HEK293 (cell line): ENCODE results near the gene ALG1.
A peak's percentile ranks its signal among the peaks of the same experiment; 100 is the strongest.

ENCODE experiments used
- GFI1B ChIP-seq: fragments of 450-650 bp; formaldehyde crosslinking; IDR thresholded peaks from 2 replicates; pipeline ENCODE4 v1.5.1; 2016; ENCODE audit warnings: missing biosample characterization, missing genetic modification characterization
- PBX3 ChIP-seq: sonication (generic); formaldehyde crosslinking; IDR thresholded peaks from 2 replicates; pipeline ENCODE4 v1.8.1; 2022; ENCODE audit warnings: mild to moderate bottlenecking, moderate library complexity, missing genetic modification reagents
- TCF7L2 ChIP-seq: IDR thresholded peaks from 2 replicates; pipeline ENCODE4 v1.6.1; 2011; ENCODE audit warnings: low read depth, mild to moderate bottlenecking, inconsistent platforms, low read length, moderate library complexity, borderline replicate concordance
- ZBTB49 ChIP-seq: fragments of 450-650 bp; formaldehyde crosslinking; IDR thresholded peaks from 2 replicates; pipeline ENCODE4 v1.5.1; 2016; ENCODE audit warnings: missing biosample characterization, missing genetic modification characterization, low read depth
- ZNF169 ChIP-seq: fragments of 450-650 bp; formaldehyde crosslinking; IDR thresholded peaks from 2 replicates; pipeline ENCODE4 v1.5.1; 2016; ENCODE audit warnings: missing biosample characterization, missing genetic modification characterization
- ZNF23 ChIP-seq: fragments of 450-650 bp; formaldehyde crosslinking; IDR thresholded peaks from 2 replicates; pipeline ENCODE4 v1.5.1; 2016; ENCODE audit warnings: missing biosample characterization, missing genetic modification characterization, borderline replicate concordance
- ZNF324 ChIP-seq: fragments of 450-650 bp; formaldehyde crosslinking; IDR thresholded peaks from 2 replicates; pipeline ENCODE4 v1.5.1; 2016; ENCODE audit warnings: missing biosample characterization, missing genetic modification characterization
- ZNF514 ChIP-seq: fragments of 450-650 bp; formaldehyde crosslinking; IDR thresholded peaks from 2 replicates; pipeline ENCODE4 v1.5.1; 2016; ENCODE audit warnings: missing biosample characterization, missing genetic modification characterization
- ZNF571 ChIP-seq: fragments of 450-650 bp; formaldehyde crosslinking; IDR thresholded peaks from 2 replicates; pipeline ENCODE4 v1.5.0; 2017; ENCODE audit warnings: missing biosample characterization, missing genetic modification characterization
- ZNF624 ChIP-seq: fragments of 450-650 bp; formaldehyde crosslinking; IDR thresholded peaks from 2 replicates; pipeline ENCODE4 v1.5.1; 2017; ENCODE audit warnings: missing biosample characterization, missing genetic modification characterization
- ZNF645 ChIP-seq: fragments of 450-650 bp; formaldehyde crosslinking; IDR thresholded peaks from 2 replicates; pipeline ENCODE4; 2016; ENCODE audit warnings: missing biosample characterization, missing genetic modification characterization
- ZNF701 ChIP-seq: fragments of 450-650 bp; formaldehyde crosslinking; IDR thresholded peaks from 2 replicates; pipeline ENCODE4 v1.5.1; 2016; ENCODE audit warnings: missing biosample characterization, missing genetic modification characterization
- ZNF76 ChIP-seq: fragments of 450-650 bp; formaldehyde crosslinking; IDR thresholded peaks from 2 replicates; pipeline ENCODE4; 2016; ENCODE audit warnings: low read depth, missing biosample characterization, missing genetic modification characterization, borderline replicate concordance
- ZNF776 ChIP-seq: fragments of 450-650 bp; formaldehyde crosslinking; IDR thresholded peaks from 2 replicates; pipeline ENCODE4 v1.5.0; 2017; ENCODE audit warnings: missing biosample characterization, missing genetic modification characterization, borderline replicate concordance
- TF ChIP-seq, protein P1 (sequence below): fragments of 450-650 bp; formaldehyde crosslinking; IDR thresholded peaks from 2 replicates; pipeline ENCODE4 v1.5.1; 2016; ENCODE audit warnings: missing biosample characterization, missing genetic modification characterization, borderline replicate concordance
- TF ChIP-seq, protein P2 (sequence below): fragments of 450-650 bp; formaldehyde crosslinking; IDR thresholded peaks from 2 replicates; pipeline ENCODE4 v1.5.1; 2016; ENCODE audit warnings: missing biosample characterization, missing genetic modification characterization
- TF ChIP-seq, protein P3 (sequence below): fragments of 450-650 bp; formaldehyde crosslinking; IDR thresholded peaks from 2 replicates; pipeline ENCODE4 v1.5.1; 2016; ENCODE audit warnings: missing biosample characterization, missing genetic modification characterization
- TF ChIP-seq, protein P4 (sequence below): fragments of 450-650 bp; formaldehyde crosslinking; IDR thresholded peaks from 2 replicates; pipeline ENCODE4 v1.5.1; 2016; ENCODE audit warnings: missing biosample characterization, missing genetic modification characterization

The ALG1 gene

GRCh38 chr16:5033256-5034166 lies 38.1 kb upstream of the ALG1 start, which contains the start of gene NAGPA (continued):
- TF ChIP-seq, protein P1, sequence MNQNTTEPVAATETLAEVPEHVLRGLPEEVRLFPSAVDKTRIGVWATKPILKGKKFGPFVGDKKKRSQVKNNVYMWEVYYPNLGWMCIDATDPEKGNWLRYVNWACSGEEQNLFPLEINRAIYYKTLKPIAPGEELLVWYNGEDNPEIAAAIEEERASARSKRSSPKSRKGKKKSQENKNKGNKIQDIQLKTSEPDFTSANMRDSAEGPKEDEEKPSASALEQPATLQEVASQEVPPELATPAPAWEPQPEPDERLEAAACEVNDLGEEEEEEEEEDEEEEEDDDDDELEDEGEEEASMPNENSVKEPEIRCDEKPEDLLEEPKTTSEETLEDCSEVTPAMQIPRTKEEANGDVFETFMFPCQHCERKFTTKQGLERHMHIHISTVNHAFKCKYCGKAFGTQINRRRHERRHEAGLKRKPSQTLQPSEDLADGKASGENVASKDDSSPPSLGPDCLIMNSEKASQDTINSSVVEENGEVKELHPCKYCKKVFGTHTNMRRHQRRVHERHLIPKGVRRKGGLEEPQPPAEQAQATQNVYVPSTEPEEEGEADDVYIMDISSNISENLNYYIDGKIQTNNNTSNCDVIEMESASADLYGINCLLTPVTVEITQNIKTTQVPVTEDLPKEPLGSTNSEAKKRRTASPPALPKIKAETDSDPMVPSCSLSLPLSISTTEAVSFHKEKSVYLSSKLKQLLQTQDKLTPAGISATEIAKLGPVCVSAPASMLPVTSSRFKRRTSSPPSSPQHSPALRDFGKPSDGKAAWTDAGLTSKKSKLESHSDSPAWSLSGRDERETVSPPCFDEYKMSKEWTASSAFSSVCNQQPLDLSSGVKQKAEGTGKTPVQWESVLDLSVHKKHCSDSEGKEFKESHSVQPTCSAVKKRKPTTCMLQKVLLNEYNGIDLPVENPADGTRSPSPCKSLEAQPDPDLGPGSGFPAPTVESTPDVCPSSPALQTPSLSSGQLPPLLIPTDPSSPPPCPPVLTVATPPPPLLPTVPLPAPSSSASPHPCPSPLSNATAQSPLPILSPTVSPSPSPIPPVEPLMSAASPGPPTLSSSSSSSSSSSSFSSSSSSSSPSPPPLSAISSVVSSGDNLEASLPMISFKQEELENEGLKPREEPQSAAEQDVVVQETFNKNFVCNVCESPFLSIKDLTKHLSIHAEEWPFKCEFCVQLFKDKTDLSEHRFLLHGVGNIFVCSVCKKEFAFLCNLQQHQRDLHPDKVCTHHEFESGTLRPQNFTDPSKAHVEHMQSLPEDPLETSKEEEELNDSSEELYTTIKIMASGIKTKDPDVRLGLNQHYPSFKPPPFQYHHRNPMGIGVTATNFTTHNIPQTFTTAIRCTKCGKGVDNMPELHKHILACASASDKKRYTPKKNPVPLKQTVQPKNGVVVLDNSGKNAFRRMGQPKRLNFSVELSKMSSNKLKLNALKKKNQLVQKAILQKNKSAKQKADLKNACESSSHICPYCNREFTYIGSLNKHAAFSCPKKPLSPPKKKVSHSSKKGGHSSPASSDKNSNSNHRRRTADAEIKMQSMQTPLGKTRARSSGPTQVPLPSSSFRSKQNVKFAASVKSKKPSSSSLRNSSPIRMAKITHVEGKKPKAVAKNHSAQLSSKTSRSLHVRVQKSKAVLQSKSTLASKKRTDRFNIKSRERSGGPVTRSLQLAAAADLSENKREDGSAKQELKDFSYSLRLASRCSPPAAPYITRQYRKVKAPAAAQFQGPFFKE (tag by site-specific recombination), result no peak
- TF ChIP-seq ZNF701 (no peak), ZNF23 (no peak), ZNF645 (tag by site-specific recombination) (no peak), ZNF76 (tag by site-specific recombination) (peak; percentile 90), ZNF514 (no peak), ZNF776 (tag by site-specific recombination) (no peak), GFI1B (no peak), ZNF324 (peak; percentile 94), TCF7L2 (no peak), ZNF624 (tag by site-specific recombination) (no peak), ZNF571 (tag by site-specific recombination) (no peak), PBX3 (CRISPR knock-in tag) (peak; percentile 77), ZNF169 (tag by site-specific recombination) (no peak), ZBTB49 (tag by site-specific recombination) (no peak)
- TF ChIP-seq, protein P2, sequence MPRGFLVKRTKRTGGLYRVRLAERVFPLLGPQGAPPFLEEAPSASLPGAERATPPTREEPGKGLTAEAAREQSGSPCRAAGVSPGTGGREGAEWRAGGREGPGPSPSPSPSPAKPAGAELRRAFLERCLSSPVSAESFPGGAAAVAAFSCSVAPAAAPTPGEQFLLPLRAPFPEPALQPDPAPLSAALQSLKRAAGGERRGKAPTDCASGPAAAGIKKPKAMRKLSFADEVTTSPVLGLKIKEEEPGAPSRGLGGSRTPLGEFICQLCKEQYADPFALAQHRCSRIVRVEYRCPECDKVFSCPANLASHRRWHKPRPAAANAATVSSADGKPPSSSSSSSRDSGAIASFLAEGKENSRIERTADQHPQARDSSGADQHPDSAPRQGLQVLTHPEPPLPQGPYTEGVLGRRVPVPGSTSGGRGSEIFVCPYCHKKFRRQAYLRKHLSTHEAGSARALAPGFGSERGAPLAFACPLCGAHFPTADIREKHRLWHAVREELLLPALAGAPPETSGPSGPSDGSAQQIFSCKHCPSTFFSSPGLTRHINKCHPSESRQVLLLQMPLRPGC, result peak; percentile 68
- TF ChIP-seq, protein P3, sequence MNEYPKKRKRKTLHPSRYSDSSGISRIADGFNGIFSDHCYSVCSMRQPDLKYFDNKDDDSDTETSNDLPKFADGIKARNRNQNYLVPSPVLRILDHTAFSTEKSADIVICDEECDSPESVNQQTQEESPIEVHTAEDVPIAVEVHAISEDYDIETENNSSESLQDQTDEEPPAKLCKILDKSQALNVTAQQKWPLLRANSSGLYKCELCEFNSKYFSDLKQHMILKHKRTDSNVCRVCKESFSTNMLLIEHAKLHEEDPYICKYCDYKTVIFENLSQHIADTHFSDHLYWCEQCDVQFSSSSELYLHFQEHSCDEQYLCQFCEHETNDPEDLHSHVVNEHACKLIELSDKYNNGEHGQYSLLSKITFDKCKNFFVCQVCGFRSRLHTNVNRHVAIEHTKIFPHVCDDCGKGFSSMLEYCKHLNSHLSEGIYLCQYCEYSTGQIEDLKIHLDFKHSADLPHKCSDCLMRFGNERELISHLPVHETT (tag by site-specific recombination), result peak; percentile 94
- TF ChIP-seq, protein P4, sequence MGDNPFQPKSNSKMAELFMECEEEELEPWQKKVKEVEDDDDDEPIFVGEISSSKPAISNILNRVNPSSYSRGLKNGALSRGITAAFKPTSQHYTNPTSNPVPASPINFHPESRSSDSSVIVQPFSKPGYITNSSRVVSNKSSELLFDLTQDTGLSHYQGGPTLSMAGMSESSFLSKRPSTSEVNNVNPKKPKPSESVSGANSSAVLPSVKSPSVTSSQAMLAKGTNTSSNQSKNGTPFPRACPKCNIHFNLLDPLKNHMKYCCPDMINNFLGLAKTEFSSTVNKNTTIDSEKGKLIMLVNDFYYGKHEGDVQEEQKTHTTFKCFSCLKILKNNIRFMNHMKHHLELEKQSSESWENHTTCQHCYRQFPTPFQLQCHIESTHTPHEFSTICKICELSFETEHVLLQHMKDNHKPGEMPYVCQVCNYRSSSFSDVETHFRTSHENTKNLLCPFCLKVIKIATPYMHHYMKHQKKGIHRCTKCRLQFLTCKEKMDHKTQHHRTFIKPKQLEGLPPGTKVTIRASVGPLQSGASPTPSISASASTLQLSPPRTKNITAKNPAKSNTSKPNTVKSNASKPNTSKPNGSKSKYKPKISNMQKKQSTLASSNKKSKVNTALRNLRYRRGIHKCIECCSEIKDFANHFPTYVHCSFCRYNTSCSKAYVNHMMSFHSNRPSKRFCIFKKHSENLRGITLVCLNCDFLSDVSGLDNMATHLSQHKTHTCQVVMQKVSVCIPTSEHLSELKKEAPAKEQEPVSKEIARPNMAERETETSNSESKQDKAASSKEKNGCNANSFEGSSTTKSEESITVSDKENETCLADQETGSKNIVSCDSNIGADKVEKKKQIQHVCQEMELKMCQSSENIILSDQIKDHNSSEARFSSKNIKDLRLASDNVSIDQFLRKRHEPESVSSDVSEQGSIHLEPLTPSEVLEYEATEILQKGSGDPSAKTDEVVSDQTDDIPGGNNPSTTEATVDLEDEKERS (tag by site-specific recombination), result no peak
